DMS 273 treated with DMSO at 0.1 percent for 48 hours (cell line): ENCODE measurements around the gene FES.

Experiments
- DNase-seq: peaks from one replicate; lab custom pipeline; 2025; lab: John Stamatoyannopoulos, UW

The FES gene

DNA sequence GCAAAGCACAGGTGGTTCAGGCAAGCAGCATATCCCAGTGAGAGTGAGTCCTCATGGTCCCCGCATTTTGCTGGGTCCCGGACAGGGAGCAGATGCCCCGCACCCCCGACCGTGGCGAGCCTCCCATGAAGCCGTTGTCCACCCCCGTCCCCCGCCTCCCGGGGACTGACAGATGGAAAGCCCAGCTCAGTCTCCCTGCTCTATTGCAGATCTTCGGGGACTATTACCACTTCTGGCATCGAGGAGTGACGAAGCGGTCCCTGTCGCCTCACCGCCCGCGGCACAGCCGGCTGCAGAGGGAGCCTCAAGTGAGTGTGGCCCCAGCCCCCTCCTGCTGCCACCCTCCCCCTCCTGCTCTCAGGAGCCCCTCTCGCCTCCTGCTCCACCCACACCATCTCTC, 8.3 kb upstream of the FES start:
- no peak for DNase-seq

GRCh38 chr15:90876512-90877170, 7.7 kb upstream of the FES start:
- DNase-seq, result no peak

DNA sequence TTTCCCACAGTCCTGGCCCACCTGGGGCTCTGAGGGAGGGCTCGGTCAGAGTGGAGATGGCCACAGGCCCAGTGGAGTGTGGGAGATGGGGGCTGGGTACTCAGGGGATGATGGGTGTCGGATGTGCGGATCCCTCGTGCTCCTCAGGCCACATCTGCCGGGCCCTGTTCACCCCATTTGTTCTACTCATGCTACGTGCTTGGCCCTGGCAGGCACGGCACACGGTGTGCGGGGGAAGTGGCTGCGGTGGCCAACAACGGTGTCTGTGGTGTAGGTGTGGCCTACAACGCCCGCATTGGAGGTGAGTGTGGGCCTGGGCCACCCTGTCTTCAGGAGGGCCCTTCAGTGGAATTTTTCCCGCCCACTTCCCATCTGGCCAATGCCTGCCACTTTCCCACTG, 7.0 kb upstream of the FES start:
- no peak for DNase-seq

- no peak for DNase-seq
These were observed 6.3 kb upstream of the FES start for GRCh38 chr15:90877996-90878395.

DNA sequence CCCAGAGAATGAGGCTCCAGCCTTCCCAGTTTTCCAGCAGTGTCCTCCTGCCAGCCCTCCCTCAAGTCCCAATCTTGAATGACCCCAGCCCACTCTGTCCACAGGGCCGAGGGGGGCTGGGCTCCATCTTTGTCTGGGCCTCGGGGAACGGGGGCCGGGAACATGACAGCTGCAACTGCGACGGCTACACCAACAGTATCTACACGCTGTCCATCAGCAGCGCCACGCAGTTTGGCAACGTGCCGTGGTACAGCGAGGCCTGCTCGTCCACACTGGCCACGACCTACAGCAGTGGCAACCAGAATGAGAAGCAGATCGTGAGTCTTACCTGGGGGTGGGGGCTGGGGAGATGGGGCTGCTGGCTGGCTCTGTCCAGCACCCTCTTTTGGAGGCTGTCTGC, 5.6 kb upstream of the FES start:
- no peak for DNase-seq

GRCh38 chr15:90879730-90880366, 4.5 kb upstream of the FES start:
- DNase-seq, result no peak

DNA sequence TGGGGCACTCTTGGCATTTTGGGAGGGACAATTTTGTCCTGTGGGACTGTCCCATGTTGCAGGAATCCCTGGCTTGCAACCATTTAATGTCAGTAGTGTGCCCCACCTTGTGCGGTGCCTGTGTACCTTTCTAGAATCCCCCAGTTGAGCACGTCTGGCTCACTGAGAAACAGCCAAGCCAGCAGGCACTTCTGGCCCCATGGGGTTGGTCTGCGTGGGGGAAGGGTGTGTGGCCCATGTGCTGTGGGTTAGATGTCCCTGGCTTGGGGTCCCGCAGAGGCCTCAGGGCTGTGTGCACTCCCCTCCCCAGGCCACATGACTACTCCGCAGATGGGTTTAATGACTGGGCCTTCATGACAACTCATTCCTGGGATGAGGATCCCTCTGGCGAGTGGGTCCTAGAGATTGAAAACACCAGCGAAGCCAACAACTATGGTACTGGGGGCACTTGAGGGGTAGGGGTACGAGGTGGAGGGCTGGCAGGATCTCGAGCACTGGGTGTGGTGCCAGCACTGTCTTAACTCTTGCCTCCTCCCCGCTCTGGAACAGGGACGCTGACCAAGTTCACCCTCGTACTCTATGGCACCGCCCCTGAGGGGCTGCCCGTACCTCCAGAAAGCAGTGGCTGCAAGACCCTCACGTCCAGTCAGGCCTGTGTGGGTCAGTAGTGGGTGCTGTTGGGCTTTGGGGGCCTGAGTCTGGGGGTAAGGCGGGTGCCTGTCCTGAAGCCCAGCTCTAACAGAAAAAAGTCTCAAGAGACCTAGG, 3.7 kb upstream of the FES start:
- no peak for DNase-seq

- no peak for DNase-seq
These were observed 2.9 kb upstream of the FES start for GRCh38 chr15:90881181-90881977.

GRCh38 chr15:90881978-90882721, 2.2 kb upstream of the FES start:
- DNase-seq, result no peak

DNA sequence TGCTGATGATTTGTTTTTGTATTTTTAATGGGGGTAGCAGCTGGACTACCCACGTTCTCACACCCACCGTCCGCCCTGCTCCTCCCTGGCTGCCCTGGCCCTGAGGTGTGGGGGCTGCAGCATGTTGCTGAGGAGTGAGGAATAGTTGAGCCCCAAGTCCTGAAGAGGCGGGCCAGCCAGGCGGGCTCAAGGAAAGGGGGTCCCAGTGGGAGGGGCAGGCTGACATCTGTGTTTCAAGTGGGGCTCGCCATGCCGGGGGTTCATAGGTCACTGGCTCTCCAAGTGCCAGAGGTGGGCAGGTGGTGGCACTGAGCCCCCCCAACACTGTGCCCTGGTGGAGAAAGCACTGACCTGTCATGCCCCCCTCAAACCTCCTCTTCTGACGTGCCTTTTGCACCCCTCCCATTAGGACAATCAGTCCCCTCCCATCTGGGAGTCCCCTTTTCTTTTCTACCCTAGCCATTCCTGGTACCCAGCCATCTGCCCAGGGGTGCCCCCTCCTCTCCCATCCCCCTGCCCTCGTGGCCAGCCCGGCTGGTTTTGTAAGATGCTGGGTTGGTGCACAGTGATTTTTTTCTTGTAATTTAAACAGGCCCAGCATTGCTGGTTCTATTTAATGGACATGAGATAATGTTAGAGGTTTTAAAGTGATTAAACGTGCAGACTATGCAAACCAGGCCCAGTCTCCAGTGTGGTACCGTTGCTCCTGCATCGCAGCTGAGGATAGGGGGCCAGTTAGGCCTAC, 1.4 kb upstream of the FES start:
- DNase-seq, result no peak

GRCh38 chr15:90883526-90883975, 753 bp upstream of the FES start:
- no peak for DNase-seq

- no peak for DNase-seq
These were observed 571 bp downstream of the FES start for GRCh38 chr15:90884719-90885431.

- no peak for DNase-seq
These were observed 1.4 kb downstream of the FES start for GRCh38 chr15:90885432-90886290.

DNA sequence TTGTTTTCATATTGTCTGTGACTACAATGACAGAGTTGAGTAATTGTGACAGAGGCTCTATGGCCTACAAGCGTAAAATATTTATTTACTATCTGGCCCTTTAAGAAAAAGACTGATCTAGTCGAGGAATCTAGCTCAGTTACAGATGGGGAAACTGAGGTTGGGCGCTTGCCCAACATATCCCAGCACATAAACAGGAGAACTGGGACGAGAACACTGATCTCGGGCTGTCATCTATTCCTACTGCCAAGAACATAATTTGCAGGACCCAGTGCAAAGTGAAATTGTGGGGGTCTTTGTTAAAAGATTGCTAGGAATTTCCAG, 1.9 kb downstream of the FES start:
- DNase-seq, result no peak

- no peak for DNase-seq
These were observed 2.8 kb downstream of the FES start for GRCh38 chr15:90887037-90887481.

DNA sequence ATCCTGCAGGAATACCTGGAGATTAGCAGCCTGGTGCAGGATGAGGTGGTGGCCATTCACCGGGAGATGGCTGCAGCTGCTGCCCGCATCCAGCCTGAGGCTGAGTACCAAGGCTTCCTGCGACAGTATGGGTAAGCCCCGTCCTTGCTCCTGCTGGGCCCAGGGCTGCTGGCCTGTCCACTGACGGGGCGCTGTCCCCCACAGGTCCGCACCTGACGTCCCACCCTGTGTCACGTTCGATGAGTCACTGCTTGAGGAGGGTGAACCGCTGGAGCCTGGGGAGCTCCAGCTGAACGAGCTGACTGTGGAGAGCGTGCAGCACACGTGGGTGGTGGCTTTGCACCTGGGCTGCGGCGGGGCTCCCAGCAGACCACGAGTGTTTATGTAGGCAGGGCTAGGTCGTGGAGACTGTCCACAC, 5.0 kb downstream of the FES start:
- no peak for DNase-seq

GRCh38 chr15:90889736-90890456, 5.6 kb downstream of the FES start:
- DNase-seq, result no peak

DNA sequence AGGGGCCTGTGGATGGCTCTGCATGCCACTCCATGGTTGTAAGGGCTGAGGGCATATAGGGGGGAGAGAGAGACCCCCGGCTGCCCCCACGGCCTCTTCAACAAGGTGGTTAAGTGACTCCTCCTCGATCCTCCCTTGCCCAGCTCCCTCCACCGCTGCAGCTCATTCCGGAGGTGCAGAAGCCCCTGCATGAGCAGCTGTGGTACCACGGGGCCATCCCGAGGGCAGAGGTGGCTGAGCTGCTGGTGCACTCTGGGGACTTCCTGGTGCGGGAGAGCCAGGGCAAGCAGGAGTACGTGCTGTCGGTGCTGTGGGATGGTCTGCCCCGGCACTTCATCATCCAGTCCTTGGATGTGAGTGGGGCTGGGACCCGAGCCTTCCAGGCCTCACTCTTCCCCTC, 6.5 kb downstream of the FES start:
- no peak for DNase-seq
